Immature natural killer cell (primary cell): ENCODE results near the gene GAB3. TPM values are rescaled to one million over a fixed set of nuclear protein-coding genes. Genes with fewer than 3 reads are reported as not detected.
A peak's percentile ranks its signal among the peaks of the same experiment; 100 is the strongest.

Experiments
- DNase-seq, 3 donors: peaks; one replicate each; pipeline ENCODE4 v3.0.0; 2022; ENCODE audit warnings: mixed read lengths in 1 of 3
- H3K27ac Mint-ChIP-seq, 6 donors: one replicate each; pipeline ENCODE4 v1.8.0; 2020; ENCODE audit warnings: mixed read lengths in 6 of 6, mild to moderate bottlenecking in 5 of 6, inconsistent platforms in 4 of 6, moderate library complexity in 3 of 6
- H3K27me3 Mint-ChIP-seq, 3 donors: one replicate each; pipeline ENCODE4 v1.8.0; 2020 to 2021; ENCODE audit warnings: low read depth in 3 of 3, mild to moderate bottlenecking in 3 of 3, mixed read lengths in 3 of 3, moderate library complexity in 3 of 3, inconsistent platforms in 1 of 3
- H3K36me3 Mint-ChIP-seq, 3 donors: one replicate each; pipeline ENCODE4 v1.8.0; 2020; ENCODE audit warnings: mixed read lengths in 3 of 3, inconsistent platforms in 2 of 3, mild to moderate bottlenecking in 2 of 3
- H3K4me1 Mint-ChIP-seq, 2 donors: one replicate each; pipeline ENCODE4 v1.8.0; 2020; ENCODE audit warnings: inconsistent platforms in 2 of 2, mild to moderate bottlenecking in 2 of 2, mixed read lengths in 2 of 2, moderate library complexity in 1 of 2
- H3K4me3 Mint-ChIP-seq, 5 donors: one replicate each; pipeline ENCODE4 v1.8.0; 2020; ENCODE audit warnings: mild to moderate bottlenecking in 5 of 5, mixed read lengths in 5 of 5, inconsistent platforms in 3 of 5, moderate library complexity in 3 of 5
- H3K9me3 Mint-ChIP-seq, 6 donors: one replicate each; pipeline ENCODE4 v1.8.0; 2020; ENCODE audit warnings: mild to moderate bottlenecking in 6 of 6, mixed read lengths in 6 of 6, inconsistent platforms in 4 of 6, moderate library complexity in 3 of 6
- polyA plus RNA-seq, 3 donors: library from polyadenylated mRNA; unstranded; fragments of 300-500 nt; fragmentation: Illumina TruSeq; gene quantifications; one replicate each; pipeline ENCODE4 v1.2.3, GENCODE V29; 2021

The GAB3 gene
- polyA plus RNA-seq, 3 donors from 2014 or later: 9.3 to 23.6 (median 15.6) TPM

DNA sequence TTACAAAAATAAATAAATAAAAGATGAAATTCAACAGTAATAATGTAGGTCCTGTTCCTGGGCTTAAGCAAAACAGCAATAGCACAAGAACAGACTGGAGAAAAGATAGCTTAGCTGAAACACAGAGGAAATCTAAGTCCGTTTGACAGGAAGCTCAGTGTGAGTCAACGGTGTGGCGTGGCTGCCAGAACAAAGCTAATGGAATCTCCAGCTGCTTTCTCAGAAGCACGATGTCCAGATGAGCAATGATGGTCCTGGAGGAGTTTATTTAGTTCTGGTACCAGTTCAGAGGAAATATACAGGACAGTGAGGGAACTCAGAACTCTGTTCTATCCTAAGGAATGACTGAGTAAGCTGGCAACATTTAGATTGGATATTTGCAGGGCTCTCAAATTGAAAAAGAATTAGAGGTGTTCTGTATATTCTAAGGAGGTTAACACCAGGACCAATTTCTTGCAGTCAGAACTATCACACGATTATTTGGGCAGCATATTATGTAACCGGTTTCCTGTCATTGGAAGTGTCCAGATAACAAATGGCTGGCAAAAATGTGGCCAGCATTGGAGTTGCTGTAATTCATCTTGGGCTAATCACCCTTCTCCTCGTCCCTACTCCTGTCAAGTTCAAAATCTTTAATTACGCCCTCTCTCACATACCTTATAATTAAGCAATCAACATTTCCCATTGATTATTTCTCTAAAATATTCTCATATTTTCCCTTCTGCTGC lies 12.7 kb downstream of the GAB3 start:
- H3K27ac Mint-ChIP-seq: peak overlapping the region; percentile 88 to 97 (median 92)
- H3K4me3 Mint-ChIP-seq: peak overlapping the region; percentile 64 to 79 (median 71)
- peaks cover 2 to 7% (median 4%) of the 10 kb centered on the region in 3 donors for H3K27me3 Mint-ChIP-seq
- DNase-seq: no peak
- peaks cover 94 to 96% of the 10 kb centered on the region in 2 donors for H3K4me1 Mint-ChIP-seq
- no peaks in the 10 kb centered on the region for H3K9me3 Mint-ChIP-seq
- peaks cover 3 to 10% (median 9%) of the 10 kb centered on the region in 3 donors for H3K36me3 Mint-ChIP-seq

DNA sequence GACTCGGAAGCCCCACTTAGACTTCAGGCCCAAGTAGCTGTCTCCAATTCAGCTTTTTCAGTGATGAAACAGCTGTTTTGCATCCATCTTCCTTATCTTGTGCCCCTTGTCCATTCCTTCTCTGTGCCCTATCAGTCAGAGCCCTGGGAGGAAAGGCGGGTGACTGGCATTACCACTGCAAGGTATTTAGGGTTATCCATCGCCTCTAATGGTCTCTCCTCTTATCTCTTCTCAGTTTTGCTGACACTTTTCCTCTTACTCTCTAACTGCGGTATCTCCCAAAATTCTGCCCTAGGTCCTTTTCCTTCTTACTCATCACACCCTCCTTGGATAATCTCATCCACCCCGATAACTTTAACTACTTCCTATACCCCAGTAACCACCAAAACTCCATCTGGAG lies 13.7 kb downstream of the GAB3 start:
- peak overlapping the region; percentile 93 to 98 (median 97) for H3K27ac Mint-ChIP-seq
- peaks cover 3 to 10% (median 9%) of the 10 kb centered on the region in 3 donors for H3K36me3 Mint-ChIP-seq
- H3K27me3 Mint-ChIP-seq: peaks cover 2 to 10% (median 4%) of the 10 kb centered on the region in 3 donors
- DNase-seq: no peak
- peak overlapping the region; percentile 48 to 90 (median 69) for H3K4me3 Mint-ChIP-seq
- H3K4me1 Mint-ChIP-seq: peaks cover 96 to 97% of the 10 kb centered on the region in 2 donors
- no peaks in the 10 kb centered on the region for H3K9me3 Mint-ChIP-seq

GRCh38 chrX:154735695-154736393 lies 15.0 kb downstream of the GAB3 start:
- peak overlapping the region; percentile 67 to 90 (median 76) for H3K4me3 Mint-ChIP-seq
- H3K36me3 Mint-ChIP-seq: peaks cover 3 to 10% (median 9%) of the 10 kb centered on the region in 3 donors
- peaks cover 98 to 100% of the 10 kb centered on the region in 2 donors for H3K4me1 Mint-ChIP-seq
- no peaks in the 10 kb centered on the region for H3K9me3 Mint-ChIP-seq
- peaks cover 2 to 15% (median 4%) of the 10 kb centered on the region in 3 donors for H3K27me3 Mint-ChIP-seq
- peak overlapping the region; percentile 93 to 98 (median 97) for H3K27ac Mint-ChIP-seq
- DNase-seq: no peak

- Mint-ChIP-seq H3K9me3 (no peaks in the 10 kb centered on the region), H3K36me3 (peaks cover 3 to 10% (median 9%) of the 10 kb centered on the region in 3 donors), H3K27me3 (peaks cover 2 to 17% (median 4%) of the 10 kb centered on the region in 3 donors), H3K4me1 (peaks cover 98 to 100% of the 10 kb centered on the region in 2 donors), H3K27ac (peak overlapping the region; percentile 93 to 98 (median 97)), H3K4me3 (peak overlapping the region; percentile 75 to 90 (median 84))
- DNase-seq: peak; percentile 73 to 83 (median 77)
Measured at GRCh38 chrX:154734061-154734781, 16.7 kb downstream of the GAB3 start.

DNA sequence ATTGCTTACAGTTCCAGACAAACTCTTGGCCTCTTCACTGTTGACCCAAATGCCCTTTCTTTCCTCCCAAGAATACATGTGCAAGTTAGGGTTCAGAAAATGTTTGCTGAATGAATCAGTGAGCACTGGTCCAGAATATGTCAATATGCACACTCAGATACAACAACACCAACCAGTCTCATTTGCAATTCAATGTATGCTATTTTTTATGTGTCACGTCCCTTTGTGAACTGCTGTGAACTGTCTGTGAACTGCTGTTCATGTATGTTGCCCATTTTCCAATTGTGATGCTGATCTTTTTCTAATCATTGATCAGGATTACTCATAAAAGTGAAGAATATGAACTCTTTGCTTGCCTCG lies 17.8 kb downstream of the GAB3 start:
- H3K36me3 Mint-ChIP-seq: peaks cover 3 to 10% (median 9%) of the 10 kb centered on the region in 3 donors
- no peaks in the 10 kb centered on the region for H3K9me3 Mint-ChIP-seq
- H3K4me1 Mint-ChIP-seq: peaks cover 99 to 100% of the 10 kb centered on the region in 2 donors
- no peak for DNase-seq
- H3K27ac Mint-ChIP-seq: peak overlapping the region; percentile 93 to 98 (median 97)
- H3K27me3 Mint-ChIP-seq: peaks cover 2 to 17% (median 4%) of the 10 kb centered on the region in 3 donors
- H3K4me3 Mint-ChIP-seq: peak overlapping the region; percentile 75 to 90 (median 84)

DNA sequence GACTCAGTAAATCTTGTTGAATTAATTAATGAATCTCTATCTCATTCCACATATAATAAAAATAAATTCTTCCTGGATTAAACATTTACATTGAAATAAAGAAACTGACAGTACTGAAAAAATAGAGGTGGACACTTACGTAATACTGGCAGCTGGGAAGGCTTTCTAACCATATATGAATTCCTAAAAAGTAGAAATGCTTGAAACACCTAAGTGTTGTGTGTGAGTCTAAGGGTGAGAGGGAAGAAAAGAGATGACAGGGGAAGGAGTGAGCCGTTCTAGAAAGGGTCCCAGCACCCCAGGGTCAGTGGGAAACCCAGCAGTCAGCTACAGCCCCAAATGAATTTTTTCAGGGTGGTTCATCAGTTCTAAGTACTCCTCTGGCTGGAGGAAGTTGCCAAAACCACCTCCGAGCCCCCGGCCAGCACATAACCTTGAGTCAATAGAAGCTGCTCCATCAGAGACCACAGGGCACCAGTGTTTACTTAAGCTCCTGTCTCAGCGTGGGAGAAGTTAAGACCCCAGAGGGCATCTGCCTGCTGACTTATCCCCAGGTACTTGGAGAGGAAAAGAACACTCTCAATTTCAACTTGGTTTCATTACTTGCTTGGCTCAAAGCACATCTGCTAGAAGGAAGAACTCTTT lies 18.3 kb downstream of the GAB3 start:
- Mint-ChIP-seq H3K36me3 (peaks cover 3 to 10% (median 9%) of the 10 kb centered on the region in 3 donors), H3K9me3 (no peaks in the 10 kb centered on the region), H3K4me3 (peak overlapping the region; percentile 75 to 90 (median 84)), H3K27ac (peak overlapping the region; percentile 93 to 98 (median 97)), H3K27me3 (peaks cover 2 to 17% (median 4%) of the 10 kb centered on the region in 3 donors), H3K4me1 (peaks cover 100% of the 10 kb centered on the region in 2 donors)
- no peak for DNase-seq

DNA sequence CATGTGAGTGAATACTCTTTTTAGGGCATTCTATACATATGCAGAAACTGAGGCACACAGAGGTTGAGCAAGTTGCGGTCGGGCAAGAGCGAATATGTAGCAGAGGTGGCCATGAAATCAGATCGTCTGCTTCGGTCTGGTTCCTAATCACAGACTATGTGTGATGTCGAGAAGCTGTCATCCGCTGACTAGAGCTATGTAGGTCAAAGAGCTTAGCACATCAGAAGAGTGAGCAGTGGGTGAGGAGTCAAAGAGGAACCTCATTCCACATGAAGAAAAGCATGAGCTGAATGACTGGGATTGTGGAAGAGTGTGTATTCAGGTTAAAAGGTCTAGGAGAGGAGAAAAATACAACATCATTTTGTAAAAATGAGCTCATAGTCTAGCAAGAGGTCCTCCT lies 19.0 kb downstream of the GAB3 start:
- peaks cover 2 to 17% (median 3%) of the 10 kb centered on the region in 3 donors for H3K27me3 Mint-ChIP-seq
- peaks cover 100% of the 10 kb centered on the region in 2 donors for H3K4me1 Mint-ChIP-seq
- no peaks in the 10 kb centered on the region for H3K9me3 Mint-ChIP-seq
- DNase-seq: peak; percentile 59 to 71 (median 64)
- H3K27ac Mint-ChIP-seq: peak overlapping the region; percentile 93 to 98 (median 97)
- H3K4me3 Mint-ChIP-seq: peak overlapping the region; percentile 75 to 90 (median 84)
- H3K36me3 Mint-ChIP-seq: peaks cover under 1 to 8% (median 5%) of the 10 kb centered on the region in 3 donors

DNA sequence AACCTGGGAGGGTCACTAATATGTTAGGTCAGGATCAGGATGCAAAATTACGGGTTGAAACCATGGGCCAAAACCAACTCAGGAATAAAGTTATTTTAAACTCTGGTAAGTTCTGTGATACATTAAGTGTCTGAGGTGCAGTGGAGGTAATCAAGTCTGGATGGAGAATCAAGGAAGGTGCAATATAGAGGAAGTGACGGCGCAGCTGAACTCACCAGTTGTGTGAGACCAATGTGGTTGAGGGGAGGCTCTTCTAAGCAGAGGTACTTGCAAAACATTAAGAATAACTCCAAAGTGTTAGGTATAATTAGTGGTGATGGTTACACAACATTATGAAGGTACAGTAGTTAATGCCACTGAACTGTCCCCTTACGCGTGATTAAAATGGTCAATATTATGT lies 19.7 kb downstream of the GAB3 start:
- Mint-ChIP-seq H3K4me1 (peaks cover 100% of the 10 kb centered on the region in 2 donors), H3K36me3 (peaks cover 0 to 4% (median 3%) of the 10 kb centered on the region in 3 donors), H3K27ac (peak overlapping the region; percentile 93 to 98 (median 97)), H3K9me3 (no peaks in the 10 kb centered on the region), H3K4me3 (peak overlapping the region; percentile 75 to 90 (median 84)), H3K27me3 (peaks cover 2 to 17% (median 3%) of the 10 kb centered on the region in 3 donors)
- peak; percentile 67 to 73 (median 73) for DNase-seq

GRCh38 chrX:154730253-154730891 lies 20.5 kb downstream of the GAB3 start:
- Mint-ChIP-seq H3K9me3 (no peaks in the 10 kb centered on the region), H3K27ac (peak overlapping the region; percentile 93 to 98 (median 97)), H3K4me1 (peaks cover 100% of the 10 kb centered on the region in 2 donors), H3K36me3 (peaks cover 0 to under 1% (median 0%) of the 10 kb centered on the region in 3 donors), H3K27me3 (peaks cover 2 to 17% (median 3%) of the 10 kb centered on the region in 3 donors), H3K4me3 (peak overlapping the region; percentile 75 to 90 (median 84))
- DNase-seq: no peak

DNA sequence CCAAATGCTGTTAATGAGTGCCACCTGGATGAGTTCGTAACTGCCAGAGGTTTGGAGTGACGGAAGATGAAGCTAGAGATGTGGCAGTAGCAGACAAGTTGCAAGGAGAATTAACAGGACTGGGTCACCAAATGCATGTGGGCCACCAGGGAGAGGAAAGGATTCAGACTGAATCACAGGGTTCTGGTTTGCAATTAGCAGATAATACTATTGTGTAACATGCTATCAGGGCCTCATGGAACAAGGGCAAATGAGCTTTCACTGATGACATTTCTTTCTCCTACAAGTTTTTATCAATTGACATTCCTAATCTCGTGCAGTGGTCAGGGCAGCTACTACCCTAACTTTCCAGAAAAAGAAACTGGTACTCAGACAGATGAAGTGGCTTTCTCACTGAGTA lies 21.4 kb downstream of the GAB3 start:
- peak overlapping the region in 4 of 5 donors; percentile 14 to 65 (median 22) for H3K4me3 Mint-ChIP-seq
- H3K9me3 Mint-ChIP-seq: no peaks in the 10 kb centered on the region
- peaks cover under 1 to 16% (median 2%) of the 10 kb centered on the region in 3 donors for H3K27me3 Mint-ChIP-seq
- DNase-seq: no peak
- H3K4me1 Mint-ChIP-seq: peaks cover 100% of the 10 kb centered on the region in 2 donors
- H3K36me3 Mint-ChIP-seq: no peaks in the 10 kb centered on the region
- peak overlapping the region; percentile 93 to 98 (median 97) for H3K27ac Mint-ChIP-seq

GRCh38 chrX:154728431-154729190 lies 22.3 kb downstream of the GAB3 start:
- Mint-ChIP-seq H3K36me3 (no peaks in the 10 kb centered on the region), H3K9me3 (no peaks in the 10 kb centered on the region), H3K4me3 (peak overlapping the region in 4 of 5 donors; percentile 15 to 62 (median 35)), H3K27me3 (peaks cover 0 to 11% (median 0%) of the 10 kb centered on the region in 3 donors), H3K27ac (peak overlapping the region; percentile 93 to 98 (median 97)), H3K4me1 (peaks cover 98% of the 10 kb centered on the region in 2 donors)
- DNase-seq: no peak

GRCh38 chrX:154727871-154728270 lies 23.0 kb downstream of the GAB3 start:
- H3K9me3 Mint-ChIP-seq: no peaks in the 10 kb centered on the region
- H3K4me3 Mint-ChIP-seq: peak overlapping the region in 1 of 5 donors; percentile 42
- H3K27me3 Mint-ChIP-seq: peaks cover 0 to 9% (median 2%) of the 10 kb centered on the region in 3 donors
- peak overlapping the region; percentile 88 to 98 (median 96) for H3K27ac Mint-ChIP-seq
- DNase-seq: no peak
- H3K4me1 Mint-ChIP-seq: peaks cover 98% of the 10 kb centered on the region in 2 donors
- peaks cover 0 to 3% (median 0%) of the 10 kb centered on the region in 3 donors for H3K36me3 Mint-ChIP-seq
